ENCODE data around the gene TBX10.
"Not testable (repeated sequence)": the region's sequence is repeated elsewhere in the genome, so short reads cannot be mapped to it uniquely, and the experiment has no call there.

TBX10 gene

GRCh38 chr11:67622905-67623304, 16.7 kb downstream of the TBX10 start:
- H3K27me3 ChIP-seq (replicated peaks; ENCODE audit: insufficient read depth, low read length); H3K4me1 ChIP-seq (ENCODE audit: low read length); H3K9me2 ChIP-seq (replicated peaks; ENCODE audit: insufficient read depth, low read length); H3K4me3 ChIP-seq (ENCODE audit: low read length); DNase-seq; H2AFZ ChIP-seq (ENCODE audit: low read length); H3K36me3 ChIP-seq (replicated peaks; ENCODE audit: insufficient read depth, low read length); H3K27ac ChIP-seq (ENCODE audit: low read length); H3K79me2 ChIP-seq (ENCODE audit: low read length); H3K9me3 ChIP-seq (replicated peaks; ENCODE audit: insufficient read depth, low read length); H3K9ac ChIP-seq (ENCODE audit: low read length); H4K20me1 ChIP-seq (ENCODE audit: insufficient read depth, low read length); H3F3A ChIP-seq (ENCODE audit: insufficient read depth, low read length); H3K4me2 ChIP-seq (ENCODE audit: low read depth, low read length): not testable (repeated sequence)

GRCh38 chr11:67621928-67622327, 17.6 kb downstream of the TBX10 start:
- not testable (repeated sequence) for H3F3A ChIP-seq (ENCODE audit: insufficient read depth, low read length); H3K9me2 ChIP-seq (replicated peaks; ENCODE audit: insufficient read depth, low read length); H3K9me3 ChIP-seq (replicated peaks; ENCODE audit: insufficient read depth, low read length); H3K27me3 ChIP-seq (replicated peaks; ENCODE audit: insufficient read depth, low read length); H3K4me1 ChIP-seq (ENCODE audit: low read length); H3K79me2 ChIP-seq (ENCODE audit: low read length); H3K4me3 ChIP-seq (ENCODE audit: low read length); H3K9ac ChIP-seq (ENCODE audit: low read length); H3K4me2 ChIP-seq (ENCODE audit: low read depth, low read length); H3K27ac ChIP-seq (ENCODE audit: low read length); H2AFZ ChIP-seq (ENCODE audit: low read length); H4K20me1 ChIP-seq (ENCODE audit: insufficient read depth, low read length); DNase-seq; H3K36me3 ChIP-seq (replicated peaks; ENCODE audit: insufficient read depth, low read length)

- H3K4me1 ChIP-seq (ENCODE audit: low read length); H3K27ac ChIP-seq (ENCODE audit: low read length); H3K27me3 ChIP-seq (replicated peaks; ENCODE audit: insufficient read depth, low read length); H3K9me3 ChIP-seq (replicated peaks; ENCODE audit: insufficient read depth, low read length); H2AFZ ChIP-seq (ENCODE audit: low read length); H3K9me2 ChIP-seq (replicated peaks; ENCODE audit: insufficient read depth, low read length); H3K9ac ChIP-seq (ENCODE audit: low read length); DNase-seq; H3K4me2 ChIP-seq (ENCODE audit: low read depth, low read length); H3F3A ChIP-seq (ENCODE audit: insufficient read depth, low read length); H3K79me2 ChIP-seq (ENCODE audit: low read length); H4K20me1 ChIP-seq (ENCODE audit: insufficient read depth, low read length); H3K4me3 ChIP-seq (ENCODE audit: low read length); H3K36me3 ChIP-seq (replicated peaks; ENCODE audit: insufficient read depth, low read length): not testable (repeated sequence)
These were observed 18.9 kb downstream of the TBX10 start for GRCh38 chr11:67620621-67621020.

DNA sequence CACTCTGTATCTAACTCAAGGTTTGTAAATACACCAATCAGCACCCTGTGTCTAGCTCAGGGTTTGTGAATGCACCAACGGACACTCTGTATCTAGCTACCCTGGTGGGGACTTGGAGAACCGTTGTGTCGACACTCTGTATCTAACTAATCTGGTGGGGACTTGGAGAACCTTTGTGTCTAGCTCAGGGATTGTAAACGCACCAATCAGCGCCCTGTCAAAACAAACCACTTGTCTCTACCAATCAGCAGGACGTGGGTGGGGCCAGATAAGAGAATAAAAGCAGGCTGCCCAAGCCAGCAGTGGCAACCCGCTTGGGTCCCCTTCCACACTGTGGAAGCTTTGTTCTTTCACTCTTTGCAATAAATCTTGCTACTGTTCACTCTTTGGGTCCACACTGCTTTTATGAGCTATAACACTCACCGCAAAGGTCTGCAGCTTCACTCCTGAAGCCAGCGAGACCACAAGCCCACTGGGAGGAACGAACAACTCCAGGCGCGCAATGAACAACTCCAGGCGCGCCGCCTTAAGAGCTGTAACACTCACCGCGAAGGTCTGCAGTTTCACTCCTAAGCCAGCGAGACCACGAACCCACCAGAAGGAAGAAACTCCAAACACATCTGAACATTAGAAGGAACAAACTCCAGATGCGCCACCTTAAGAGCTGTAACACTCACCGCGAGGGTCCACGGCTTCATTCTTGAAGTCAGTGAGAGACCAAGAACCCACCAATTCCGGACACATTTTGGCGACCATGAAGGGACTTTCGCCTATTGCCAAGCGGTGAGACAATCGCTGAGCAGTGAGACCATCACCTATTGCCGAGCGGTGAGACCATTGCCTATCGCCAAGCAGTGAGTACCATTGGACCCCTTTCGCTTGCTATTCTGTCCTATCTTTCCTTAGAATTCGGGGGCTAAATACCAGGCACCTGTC, 19.6 kb downstream of the TBX10 start:
- H3F3A ChIP-seq (ENCODE audit: insufficient read depth, low read length); H4K20me1 ChIP-seq (ENCODE audit: insufficient read depth, low read length); H3K27ac ChIP-seq (ENCODE audit: low read length); DNase-seq; H3K4me1 ChIP-seq (ENCODE audit: low read length); H3K9me3 ChIP-seq (replicated peaks; ENCODE audit: insufficient read depth, low read length); H2AFZ ChIP-seq (ENCODE audit: low read length); H3K27me3 ChIP-seq (replicated peaks; ENCODE audit: insufficient read depth, low read length); H3K9me2 ChIP-seq (replicated peaks; ENCODE audit: insufficient read depth, low read length); H3K4me3 ChIP-seq (ENCODE audit: low read length); H3K36me3 ChIP-seq (replicated peaks; ENCODE audit: insufficient read depth, low read length); H3K9ac ChIP-seq (ENCODE audit: low read length); H3K4me2 ChIP-seq (ENCODE audit: low read depth, low read length); H3K79me2 ChIP-seq (ENCODE audit: low read length): not testable (repeated sequence)

DNA sequence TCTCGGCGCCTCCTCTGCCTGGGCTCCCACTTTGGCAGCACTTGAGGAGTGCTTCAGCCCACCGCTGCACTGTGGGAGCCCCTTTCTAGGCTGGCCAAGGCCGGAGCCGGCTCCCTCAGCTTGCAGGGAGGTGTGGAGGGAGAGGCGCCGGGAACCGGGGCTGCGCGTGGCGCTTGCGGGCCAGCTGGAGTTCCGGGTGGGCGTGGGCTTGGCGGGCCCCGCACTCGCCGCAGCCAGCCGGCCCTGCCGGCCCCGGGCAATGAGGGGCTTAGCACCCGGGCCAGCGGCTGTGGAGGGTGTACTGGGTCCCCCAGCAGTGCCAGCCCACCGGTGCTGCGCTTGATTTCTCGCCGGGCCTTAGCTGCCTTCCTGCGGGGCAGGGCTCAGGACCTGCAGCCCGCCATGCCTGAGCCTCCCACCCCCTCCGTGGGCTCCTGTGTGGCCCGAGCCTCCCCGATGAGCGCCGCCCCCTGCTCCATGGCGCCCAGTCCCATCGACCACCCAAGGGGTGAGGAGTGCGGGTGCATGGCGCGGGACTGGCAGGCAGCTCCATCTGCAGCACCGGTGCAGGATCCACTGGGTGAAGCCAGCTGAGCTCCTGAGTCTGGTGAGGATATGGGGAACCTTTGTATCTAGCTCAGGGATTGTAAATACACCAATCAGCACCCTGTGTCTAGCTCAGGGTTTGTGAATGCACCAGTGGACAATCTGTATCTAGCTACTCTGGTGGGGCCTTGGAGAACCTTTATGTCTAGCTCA, 20.5 kb downstream of the TBX10 start:
- not testable (repeated sequence) for H2AFZ ChIP-seq (ENCODE audit: low read length); DNase-seq; H3K36me3 ChIP-seq (replicated peaks; ENCODE audit: insufficient read depth, low read length); H3K27me3 ChIP-seq (replicated peaks; ENCODE audit: insufficient read depth, low read length); H3K79me2 ChIP-seq (ENCODE audit: low read length); H3K27ac ChIP-seq (ENCODE audit: low read length); H3F3A ChIP-seq (ENCODE audit: insufficient read depth, low read length); H3K4me2 ChIP-seq (ENCODE audit: low read depth, low read length); H3K9ac ChIP-seq (ENCODE audit: low read length); H3K4me3 ChIP-seq (ENCODE audit: low read length); H3K9me3 ChIP-seq (replicated peaks; ENCODE audit: insufficient read depth, low read length); H3K9me2 ChIP-seq (replicated peaks; ENCODE audit: insufficient read depth, low read length); H4K20me1 ChIP-seq (ENCODE audit: insufficient read depth, low read length)
- peaks cover 11% of the 10 kb centered on the region for H3K4me1 ChIP-seq (ENCODE audit: low read length)
